ENCODE data around the gene TMEM191C.
"Not testable (repeated sequence)": the region's sequence is repeated elsewhere in the genome, so short reads cannot be mapped to it uniquely, and the experiment has no call there.

Gene TMEM191C

GRCh38 chr22:21484039-21484438, 16.9 kb downstream of the TMEM191C start:
- not testable (repeated sequence) for DNase-seq

GRCh38 chr22:21487723-21488122, 20.5 kb downstream of the TMEM191C start:
- not testable (repeated sequence) for DNase-seq

DNA sequence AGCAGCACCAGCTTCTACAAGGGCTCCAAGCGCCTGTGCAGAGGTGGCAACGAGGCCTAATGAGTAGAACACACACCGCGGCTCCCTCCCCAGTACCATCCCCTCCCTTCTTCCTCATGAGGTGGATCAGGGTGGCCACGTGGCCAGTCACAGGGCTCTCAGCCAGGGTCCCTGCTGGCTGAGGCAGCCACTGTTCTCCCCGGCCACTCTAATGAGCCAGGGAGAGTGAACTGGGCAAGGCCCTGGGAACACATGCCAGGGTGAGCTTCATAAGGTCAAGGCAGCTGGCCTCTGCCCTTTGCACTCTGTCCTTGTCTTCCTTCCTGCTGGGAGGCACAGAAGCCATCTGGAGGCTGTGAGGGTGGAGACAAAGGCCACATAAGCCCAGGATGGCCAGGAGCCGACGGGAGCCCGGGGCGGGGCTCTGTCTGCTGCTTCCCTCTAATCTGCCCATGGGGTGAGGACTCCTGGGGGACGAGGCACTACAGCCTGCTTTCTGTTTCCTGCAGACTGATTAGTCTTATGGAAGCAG, 22.0 kb downstream of the TMEM191C start:
- not testable (repeated sequence) for DNase-seq

DNA sequence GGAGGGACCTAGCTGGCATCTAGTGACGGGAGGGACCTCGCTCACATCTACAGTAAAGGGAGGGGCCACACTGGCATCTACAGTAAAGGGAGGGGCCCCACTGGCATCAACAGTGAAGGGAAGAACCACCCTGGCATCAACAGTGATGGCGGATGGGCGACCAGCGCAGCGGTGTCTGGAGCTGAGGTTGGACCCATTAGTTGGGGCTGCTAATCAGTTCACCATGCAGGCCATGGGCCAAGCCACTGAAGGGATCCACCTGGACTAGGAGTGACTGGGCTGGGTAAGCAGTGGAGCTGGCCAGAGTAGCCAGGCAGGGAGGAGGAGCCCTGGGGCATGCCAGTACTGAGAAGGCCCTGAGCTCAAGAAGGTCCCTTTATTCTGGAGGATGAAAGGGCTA, 23.4 kb downstream of the TMEM191C start:
- not testable (repeated sequence) for DNase-seq

- DNase-seq: not testable (repeated sequence)
Measured at GRCh38 chr22:21492271-21492670, 25.1 kb downstream of the TMEM191C start.

GRCh38 chr22:21493789-21494782, 26.9 kb downstream of the TMEM191C start:
- not testable (repeated sequence) for DNase-seq

- not testable (repeated sequence) for DNase-seq
Measured at GRCh38 chr22:21497984-21498383, 30.8 kb downstream of the TMEM191C start.

- not testable (repeated sequence) for DNase-seq
Measured at GRCh38 chr22:21498489-21498888, 31.3 kb downstream of the TMEM191C start.

DNA sequence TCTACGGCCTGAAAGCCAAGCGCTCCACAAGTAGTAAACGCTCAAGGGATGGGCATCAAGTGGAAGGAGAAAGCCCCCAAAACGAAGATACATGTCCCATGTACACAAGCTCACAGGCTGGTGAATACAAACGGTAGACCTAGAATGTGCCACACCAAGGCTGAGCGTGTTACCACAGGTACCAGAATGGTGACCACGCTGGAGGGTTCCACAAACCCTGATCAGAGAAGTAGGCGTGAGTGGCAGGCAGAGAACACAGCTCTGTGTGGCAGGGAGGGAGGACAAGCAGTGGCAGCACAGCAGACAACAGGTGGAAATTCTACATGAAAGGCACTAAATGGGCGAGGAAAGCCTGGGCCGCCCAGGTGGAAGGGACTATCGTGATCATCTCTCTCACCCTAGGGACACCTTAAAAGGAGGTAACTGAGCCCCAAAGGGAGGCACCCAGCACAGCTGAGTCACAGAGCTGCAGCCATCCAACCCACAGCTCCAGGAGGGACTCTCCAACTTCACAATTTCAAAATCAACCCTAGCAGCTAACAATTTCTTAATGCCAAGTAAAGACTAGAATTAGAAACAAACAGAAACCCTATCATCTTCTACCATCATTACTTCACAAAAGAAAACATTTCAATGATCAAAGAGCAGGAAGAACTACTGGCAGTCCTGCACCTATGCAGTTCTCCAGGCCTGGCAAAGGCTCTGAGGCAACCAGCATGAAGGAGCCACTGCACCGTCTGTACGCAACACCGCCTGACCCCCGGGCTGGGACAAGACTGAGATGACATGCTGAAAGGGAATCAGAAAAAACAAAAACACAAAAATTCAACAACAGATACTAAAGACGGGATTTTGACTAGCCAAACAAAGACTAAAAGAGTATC, 32.7 kb downstream of the TMEM191C start:
- DNase-seq: not testable (repeated sequence)

DNA sequence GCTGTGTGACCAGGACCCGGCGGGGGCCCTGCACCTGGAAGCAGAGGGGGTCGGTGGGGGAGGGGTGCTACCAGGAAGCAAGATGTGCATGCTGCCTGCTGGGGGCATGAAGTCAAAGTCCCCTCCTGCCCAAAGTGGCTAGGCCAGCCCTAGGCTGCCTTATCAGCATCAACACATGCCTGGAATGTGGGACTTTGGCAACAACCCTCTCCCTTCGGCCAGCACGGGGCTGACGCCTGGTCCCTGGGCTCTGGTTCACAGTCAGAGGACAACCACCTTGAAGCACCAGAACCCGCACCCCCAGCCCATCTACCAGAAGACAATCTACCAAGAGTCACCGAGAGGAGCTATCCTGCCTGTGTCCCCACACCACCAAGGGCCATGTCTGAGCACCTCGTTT, 43.2 kb downstream of the TMEM191C start:
- DNase-seq: not testable (repeated sequence)

DNA sequence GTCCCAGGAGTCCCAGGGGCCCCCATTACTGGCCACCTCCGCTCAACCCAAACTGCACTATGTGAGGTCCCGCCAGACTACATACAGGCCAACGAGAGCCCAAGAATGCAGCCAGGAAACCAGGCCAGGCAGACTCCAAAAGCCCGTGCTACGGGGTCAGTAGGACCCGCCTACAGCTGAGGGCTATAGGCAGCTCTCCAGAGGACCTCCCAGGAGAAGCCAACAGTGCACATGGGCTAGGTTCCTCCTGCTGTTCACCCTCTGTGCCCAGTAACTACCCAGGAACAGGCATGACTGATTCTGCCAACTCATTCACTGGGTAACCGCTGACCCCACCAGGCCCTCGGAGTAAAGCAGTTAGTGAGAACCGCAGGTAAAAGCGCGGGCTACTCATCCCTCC, 44.8 kb downstream of the TMEM191C start:
- not testable (repeated sequence) for DNase-seq

DNA sequence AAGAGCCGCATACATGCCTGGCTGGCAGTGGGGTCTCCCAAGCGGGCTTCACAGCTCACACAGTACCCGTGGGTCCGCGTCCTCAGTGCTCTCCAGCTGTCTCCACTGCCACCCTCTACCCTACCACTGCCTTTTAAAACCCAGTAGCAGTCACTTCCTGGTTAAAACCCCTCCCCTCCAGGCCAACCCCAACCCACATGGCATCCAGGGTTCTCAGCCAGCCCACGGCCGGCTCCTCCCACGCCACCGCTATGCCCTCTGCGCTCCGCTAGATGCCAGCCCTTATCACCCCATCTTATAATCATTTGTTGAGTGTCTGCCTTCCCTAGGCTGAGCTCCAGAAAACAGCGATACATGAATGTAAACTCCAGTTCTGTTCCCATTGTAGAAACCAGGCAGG, 46.9 kb downstream of the TMEM191C start:
- DNase-seq: not testable (repeated sequence)

DNA sequence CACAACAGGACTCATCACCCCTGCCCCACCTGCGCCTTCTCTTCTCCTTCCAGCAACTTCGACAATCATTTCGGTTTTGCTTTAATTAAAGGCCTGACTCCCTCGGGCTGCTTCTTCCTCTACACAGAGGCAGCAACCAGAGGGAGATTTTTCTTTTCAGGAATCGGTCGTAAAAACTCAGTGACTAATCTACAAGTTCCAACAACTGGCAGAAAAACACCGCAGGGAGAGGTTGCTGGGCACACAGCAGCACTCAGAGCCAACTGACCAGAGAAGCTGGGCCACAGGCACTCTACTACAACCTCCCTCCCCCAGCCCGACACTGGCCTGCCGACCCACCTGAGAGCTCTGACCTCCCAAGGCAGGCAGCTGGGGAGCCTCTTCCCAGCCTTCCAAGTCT, 48.0 kb downstream of the TMEM191C start:
- DNase-seq: not testable (repeated sequence)

GRCh38 chr22:21516522-21516921, 49.3 kb downstream of the TMEM191C start:
- not testable (repeated sequence) for DNase-seq

GRCh38 chr22:21516970-21517764, 50.0 kb downstream of the TMEM191C start:
- not testable (repeated sequence) for DNase-seq
